GM12801 (cell line): ENCODE results near the gene TFF1.

Source experiments
- CTCF ChIP-seq: IDR thresholded peaks from one replicate; pipeline ENCODE4 v1.5.1; 2011; ENCODE audit warnings: control low read depth; ENCODE audit not compliant: insufficient read length; ENCODE audit errors: extremely low read depth

Gene TFF1

GRCh38 chr21:42411891-42412635, 45.7 kb upstream of the TFF1 start:
- no peak for TF ChIP-seq CTCF

GRCh38 chr21:42411197-42411869, 45.0 kb upstream of the TFF1 start:
- no peak for TF ChIP-seq CTCF

- TF ChIP-seq CTCF, result no peak
Observed at GRCh38 chr21:42409366-42409765, 43.0 kb upstream of the TFF1 start.

GRCh38 chr21:42407476-42407875, 41.1 kb upstream of the TFF1 start:
- TF ChIP-seq CTCF, result no peak

GRCh38 chr21:42406866-42407265, 40.5 kb upstream of the TFF1 start:
- TF ChIP-seq CTCF, result no peak

- TF ChIP-seq CTCF, result no peak
Observed at GRCh38 chr21:42406201-42406621, 39.9 kb upstream of the TFF1 start.

- no peak for TF ChIP-seq CTCF
Observed at GRCh38 chr21:42405064-42406013, 39.0 kb upstream of the TFF1 start.
